ENCODE measurements around the gene PFKFB3.

PFKFB3 gene

DNA sequence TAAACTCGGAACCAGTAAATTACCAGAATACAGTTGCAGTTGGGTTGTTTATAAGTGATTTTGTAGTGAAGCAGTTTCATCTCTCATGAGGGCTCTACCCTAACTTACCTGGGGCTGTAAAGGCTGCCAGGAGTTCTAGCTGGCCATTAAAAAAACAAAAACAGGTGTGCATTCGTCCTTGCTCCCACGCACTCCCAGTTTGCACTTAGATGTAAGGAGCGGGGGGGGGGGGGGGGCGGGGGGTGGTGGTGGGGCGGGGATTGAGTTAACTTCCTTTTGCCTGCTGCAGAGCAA lies 2.3 kb upstream of the PFKFB3 start:
- Histone ChIP-seq H3K4me3 (ENCODE audit: insufficient read depth, low read length, poor library complexity, severe bottlenecking) (no peak overlapping the region), H3K9me3 (ENCODE audit: insufficient read depth, low read length) (no peaks in the 10 kb centered on the region), H4K20me1 (ENCODE audit: low read depth, low read length) (peaks cover 4% of the 10 kb centered on the region; the same call in 1 of the 2 replicates), H3F3A (ENCODE audit: insufficient read depth) (peaks cover 16% of the 10 kb centered on the region), H3K27me3 (ENCODE audit: low read length) (no peaks in the 10 kb centered on the region), H2AFZ (ENCODE audit: low read depth, low read length, severe bottlenecking) (no peak overlapping the region), H3K79me2 (ENCODE audit: insufficient read depth, low read length) (peaks cover 20% of the 10 kb centered on the region), H3K9me2 (replicated peaks; ENCODE audit: insufficient read depth, low read length) (no peaks in the 10 kb centered on the region), H3K36me3 (ENCODE audit: low read length) (no peaks in the 10 kb centered on the region), H3K27ac (ENCODE audit: low read depth, low read length) (peak overlapping the region; percentile 66; the same call in 1 of the 2 replicates), H3K4me2 (ENCODE audit: low read depth, low read length, poor library complexity, severe bottlenecking) (peak overlapping the region; percentile 96), H3K9ac (ENCODE audit: low read length) (peak overlapping the region; percentile 79; the same call in 1 of the 2 replicates)
- TF ChIP-seq EZH2phosphoT487 (conservative IDR thresholded peaks at IDR 0.05; ENCODE audit: low read length): no peak
- TF ChIP-seq, protein P1, sequence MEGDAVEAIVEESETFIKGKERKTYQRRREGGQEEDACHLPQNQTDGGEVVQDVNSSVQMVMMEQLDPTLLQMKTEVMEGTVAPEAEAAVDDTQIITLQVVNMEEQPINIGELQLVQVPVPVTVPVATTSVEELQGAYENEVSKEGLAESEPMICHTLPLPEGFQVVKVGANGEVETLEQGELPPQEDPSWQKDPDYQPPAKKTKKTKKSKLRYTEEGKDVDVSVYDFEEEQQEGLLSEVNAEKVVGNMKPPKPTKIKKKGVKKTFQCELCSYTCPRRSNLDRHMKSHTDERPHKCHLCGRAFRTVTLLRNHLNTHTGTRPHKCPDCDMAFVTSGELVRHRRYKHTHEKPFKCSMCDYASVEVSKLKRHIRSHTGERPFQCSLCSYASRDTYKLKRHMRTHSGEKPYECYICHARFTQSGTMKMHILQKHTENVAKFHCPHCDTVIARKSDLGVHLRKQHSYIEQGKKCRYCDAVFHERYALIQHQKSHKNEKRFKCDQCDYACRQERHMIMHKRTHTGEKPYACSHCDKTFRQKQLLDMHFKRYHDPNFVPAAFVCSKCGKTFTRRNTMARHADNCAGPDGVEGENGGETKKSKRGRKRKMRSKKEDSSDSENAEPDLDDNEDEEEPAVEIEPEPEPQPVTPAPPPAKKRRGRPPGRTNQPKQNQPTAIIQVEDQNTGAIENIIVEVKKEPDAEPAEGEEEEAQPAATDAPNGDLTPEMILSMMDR (IDR thresholded peaks at IDR 0.05; ENCODE audit: insufficient read depth, low read length, poor library complexity, severe bottlenecking): no peak

DNA sequence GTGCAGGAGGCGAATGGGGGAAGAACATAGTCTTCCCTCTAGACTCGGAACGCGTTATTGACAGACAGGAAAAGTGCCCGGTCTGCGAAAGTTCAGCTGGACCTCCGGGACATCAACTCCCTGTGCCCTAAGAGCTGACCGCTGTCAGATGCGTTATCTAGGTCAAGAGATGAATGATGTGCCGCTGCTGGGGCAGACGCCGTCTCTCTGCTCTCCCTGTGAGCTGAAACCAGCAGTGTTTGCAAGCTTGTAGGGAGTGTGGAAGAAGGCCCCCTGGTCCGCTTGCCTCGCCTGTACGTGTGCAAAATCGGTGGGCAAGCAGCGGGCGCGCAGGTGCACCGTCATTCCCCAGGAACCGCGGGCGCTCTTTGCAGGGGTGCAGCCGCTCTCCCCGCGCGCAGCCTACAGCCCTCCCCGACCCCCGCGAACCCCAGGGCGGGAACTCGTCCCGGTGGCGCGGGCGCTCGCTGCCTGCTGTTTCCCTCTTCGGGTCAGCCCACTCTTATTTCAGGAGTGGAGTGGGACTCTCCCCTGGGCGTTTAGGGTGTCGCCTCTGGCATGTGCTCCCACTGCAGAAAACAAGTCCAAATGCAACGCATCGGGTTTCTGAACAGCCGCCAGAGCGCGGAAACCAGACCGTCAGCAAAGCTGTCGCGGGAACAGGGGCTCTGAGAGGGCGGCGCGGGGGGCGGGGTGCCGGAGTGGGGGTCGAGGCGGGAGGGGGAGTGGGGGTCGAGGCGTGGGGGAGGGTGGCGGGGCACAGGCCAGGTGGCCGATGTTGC lies 1.8 kb upstream of the PFKFB3 start:
- TF ChIP-seq, protein P1 (IDR thresholded peaks at IDR 0.05; ENCODE audit: insufficient read depth, low read length, poor library complexity, severe bottlenecking): no peak
- no peak for TF ChIP-seq EZH2phosphoT487 (conservative IDR thresholded peaks at IDR 0.05; ENCODE audit: low read length)
- peak overlapping the region; percentile 96 for H3K4me2 ChIP-seq (ENCODE audit: low read depth, low read length, poor library complexity, severe bottlenecking)
- H3K27me3 ChIP-seq (ENCODE audit: low read length): no peaks in the 10 kb centered on the region
- no peaks in the 10 kb centered on the region for H3K36me3 ChIP-seq (ENCODE audit: low read length)
- peak overlapping the region; percentile 43 for H2AFZ ChIP-seq (ENCODE audit: low read depth, low read length, severe bottlenecking)
- H3F3A ChIP-seq (ENCODE audit: insufficient read depth): peaks cover 16% of the 10 kb centered on the region
- peaks cover 22% of the 10 kb centered on the region for H3K79me2 ChIP-seq (ENCODE audit: insufficient read depth, low read length)
- H3K9me2 ChIP-seq (replicated peaks; ENCODE audit: insufficient read depth, low read length): no peaks in the 10 kb centered on the region
- peak overlapping the region; percentile 56 for H3K4me3 ChIP-seq (ENCODE audit: insufficient read depth, low read length, poor library complexity, severe bottlenecking)
- H3K9ac ChIP-seq (ENCODE audit: low read length): peak overlapping the region; percentile 79
- peaks cover 4% of the 10 kb centered on the region; the same call in 1 of the 2 replicates for H4K20me1 ChIP-seq (ENCODE audit: low read depth, low read length)
- peak overlapping the region; percentile 66 for H3K27ac ChIP-seq (ENCODE audit: low read depth, low read length)
- no peaks in the 10 kb centered on the region for H3K9me3 ChIP-seq (ENCODE audit: insufficient read depth, low read length)

DNA sequence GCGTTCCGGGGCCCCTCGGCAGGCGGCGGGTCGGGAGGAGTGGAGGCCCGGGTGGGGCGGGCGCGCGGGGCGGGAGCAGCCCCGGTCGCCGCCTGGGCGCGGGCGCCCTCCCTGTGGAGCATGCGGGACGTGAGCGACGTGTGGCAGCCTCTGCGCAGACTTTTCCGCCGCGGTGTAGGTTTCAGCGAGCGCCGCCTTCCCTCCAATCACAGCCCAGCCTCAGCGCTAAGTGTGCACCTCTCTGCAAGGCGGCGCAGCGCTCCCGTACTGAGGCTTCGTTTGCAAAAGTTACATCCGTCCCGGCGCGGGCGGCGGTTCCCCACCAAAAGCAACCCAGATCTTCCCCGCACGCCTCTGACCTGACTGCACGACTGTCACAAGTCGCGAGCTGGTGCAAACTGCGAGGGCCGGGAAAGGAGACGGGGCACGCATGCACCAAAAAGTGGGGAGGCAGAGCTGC lies 1.2 kb upstream of the PFKFB3 start:
- peaks cover 4% of the 10 kb centered on the region; the same call in 1 of the 2 replicates for H4K20me1 ChIP-seq (ENCODE audit: low read depth, low read length)
- H3K27ac ChIP-seq (ENCODE audit: low read depth, low read length): peak overlapping the region; percentile 66
- H3F3A ChIP-seq (ENCODE audit: insufficient read depth): peaks cover 16% of the 10 kb centered on the region
- H2AFZ ChIP-seq (ENCODE audit: low read depth, low read length, severe bottlenecking): no peak overlapping the region
- peaks cover 22% of the 10 kb centered on the region for H3K79me2 ChIP-seq (ENCODE audit: insufficient read depth, low read length)
- H3K4me2 ChIP-seq (ENCODE audit: low read depth, low read length, poor library complexity, severe bottlenecking): peak overlapping the region; percentile 96
- H3K4me3 ChIP-seq (ENCODE audit: insufficient read depth, low read length, poor library complexity, severe bottlenecking): peak overlapping the region; percentile 56
- no peaks in the 10 kb centered on the region for H3K9me2 ChIP-seq (replicated peaks; ENCODE audit: insufficient read depth, low read length)
- no peaks in the 10 kb centered on the region for H3K9me3 ChIP-seq (ENCODE audit: insufficient read depth, low read length)
- no peaks in the 10 kb centered on the region for H3K27me3 ChIP-seq (ENCODE audit: low read length)
- H3K36me3 ChIP-seq (ENCODE audit: low read length): no peaks in the 10 kb centered on the region
- TF ChIP-seq EZH2phosphoT487 (conservative IDR thresholded peaks at IDR 0.05; ENCODE audit: low read length): no peak
- TF ChIP-seq, protein P1 (IDR thresholded peaks at IDR 0.05; ENCODE audit: insufficient read depth, low read length, poor library complexity, severe bottlenecking): no peak
- peak overlapping the region; percentile 79 for H3K9ac ChIP-seq (ENCODE audit: low read length)

Data from SU-DHL-6 (cell line).